ENCODE results near the gene ERAP2.

The ERAP2 gene

DNA sequence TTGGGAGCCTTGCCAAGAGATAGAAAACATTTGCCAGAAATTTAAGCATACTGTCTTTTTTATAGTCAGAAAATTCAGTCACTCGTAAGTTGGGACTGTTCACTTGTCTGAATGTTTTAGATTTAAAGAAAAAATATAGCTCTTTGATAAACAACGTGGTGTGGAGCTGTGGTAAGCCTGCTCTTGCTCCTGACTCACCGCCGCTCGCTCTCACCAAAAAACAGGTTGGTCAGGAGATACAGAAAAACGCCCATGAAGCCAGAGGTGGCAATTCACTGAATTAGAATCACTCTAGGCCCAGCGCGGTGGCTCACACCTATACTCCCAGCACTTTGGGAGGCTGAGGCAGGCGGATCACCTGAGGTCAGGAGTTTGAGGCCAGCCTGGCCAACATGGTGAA is 65.8 kb downstream of the ERAP2 start:
- TF ChIP-seq, protein P1, sequence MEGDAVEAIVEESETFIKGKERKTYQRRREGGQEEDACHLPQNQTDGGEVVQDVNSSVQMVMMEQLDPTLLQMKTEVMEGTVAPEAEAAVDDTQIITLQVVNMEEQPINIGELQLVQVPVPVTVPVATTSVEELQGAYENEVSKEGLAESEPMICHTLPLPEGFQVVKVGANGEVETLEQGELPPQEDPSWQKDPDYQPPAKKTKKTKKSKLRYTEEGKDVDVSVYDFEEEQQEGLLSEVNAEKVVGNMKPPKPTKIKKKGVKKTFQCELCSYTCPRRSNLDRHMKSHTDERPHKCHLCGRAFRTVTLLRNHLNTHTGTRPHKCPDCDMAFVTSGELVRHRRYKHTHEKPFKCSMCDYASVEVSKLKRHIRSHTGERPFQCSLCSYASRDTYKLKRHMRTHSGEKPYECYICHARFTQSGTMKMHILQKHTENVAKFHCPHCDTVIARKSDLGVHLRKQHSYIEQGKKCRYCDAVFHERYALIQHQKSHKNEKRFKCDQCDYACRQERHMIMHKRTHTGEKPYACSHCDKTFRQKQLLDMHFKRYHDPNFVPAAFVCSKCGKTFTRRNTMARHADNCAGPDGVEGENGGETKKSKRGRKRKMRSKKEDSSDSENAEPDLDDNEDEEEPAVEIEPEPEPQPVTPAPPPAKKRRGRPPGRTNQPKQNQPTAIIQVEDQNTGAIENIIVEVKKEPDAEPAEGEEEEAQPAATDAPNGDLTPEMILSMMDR (IDR thresholded peaks at IDR 0.05; ENCODE audit: extremely low read depth, missing control alignments) = no peak
- DNase-seq (ENCODE audit: low spot score) = no peak

DNA sequence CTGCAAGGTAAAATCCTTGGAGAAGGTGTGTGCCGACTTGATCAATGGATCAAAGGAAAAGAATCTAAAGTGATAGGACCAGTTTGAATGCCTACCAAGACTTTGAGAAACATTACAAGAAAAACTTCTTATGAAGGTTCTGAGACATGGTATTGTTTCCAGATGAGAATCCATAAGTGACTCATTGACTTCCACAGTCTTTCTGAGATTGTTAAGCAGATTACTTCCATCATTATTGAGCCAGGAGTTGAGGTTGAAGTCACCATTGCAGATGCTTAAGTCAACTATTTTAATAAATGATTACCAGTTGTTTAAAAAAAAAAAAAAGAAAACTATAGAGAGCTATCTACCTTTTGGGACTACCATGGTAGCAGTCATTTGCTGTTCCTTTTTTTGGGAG is 66.6 kb downstream of the ERAP2 start:
- TF ChIP-seq, protein P1 (IDR thresholded peaks at IDR 0.05; ENCODE audit: extremely low read depth, missing control alignments) = no peak
- no peak for DNase-seq (ENCODE audit: low spot score)

DNA sequence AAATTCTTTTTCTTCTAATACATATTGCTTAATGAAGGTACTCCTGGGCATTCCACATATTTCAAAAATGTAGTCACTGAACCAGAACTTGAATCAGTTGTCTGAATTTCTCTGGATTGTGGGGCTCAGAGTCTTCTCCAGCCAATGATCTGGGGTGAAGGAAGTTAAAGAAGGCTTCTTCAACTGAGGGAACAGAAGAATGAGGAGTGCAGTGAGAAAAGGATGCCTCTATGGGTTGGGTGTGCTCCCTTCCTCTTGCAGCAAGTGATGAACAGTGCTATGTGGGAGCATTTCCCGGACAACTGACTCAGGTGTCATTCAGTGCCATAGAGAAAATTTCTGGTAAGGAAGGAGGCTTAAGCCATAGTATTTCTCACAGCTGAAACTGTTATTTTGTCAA is 67.5 kb downstream of the ERAP2 start:
- TF ChIP-seq, protein P1 (IDR thresholded peaks at IDR 0.05; ENCODE audit: extremely low read depth, missing control alignments) = no peak
- DNase-seq (ENCODE audit: low spot score) = no peak

DNA sequence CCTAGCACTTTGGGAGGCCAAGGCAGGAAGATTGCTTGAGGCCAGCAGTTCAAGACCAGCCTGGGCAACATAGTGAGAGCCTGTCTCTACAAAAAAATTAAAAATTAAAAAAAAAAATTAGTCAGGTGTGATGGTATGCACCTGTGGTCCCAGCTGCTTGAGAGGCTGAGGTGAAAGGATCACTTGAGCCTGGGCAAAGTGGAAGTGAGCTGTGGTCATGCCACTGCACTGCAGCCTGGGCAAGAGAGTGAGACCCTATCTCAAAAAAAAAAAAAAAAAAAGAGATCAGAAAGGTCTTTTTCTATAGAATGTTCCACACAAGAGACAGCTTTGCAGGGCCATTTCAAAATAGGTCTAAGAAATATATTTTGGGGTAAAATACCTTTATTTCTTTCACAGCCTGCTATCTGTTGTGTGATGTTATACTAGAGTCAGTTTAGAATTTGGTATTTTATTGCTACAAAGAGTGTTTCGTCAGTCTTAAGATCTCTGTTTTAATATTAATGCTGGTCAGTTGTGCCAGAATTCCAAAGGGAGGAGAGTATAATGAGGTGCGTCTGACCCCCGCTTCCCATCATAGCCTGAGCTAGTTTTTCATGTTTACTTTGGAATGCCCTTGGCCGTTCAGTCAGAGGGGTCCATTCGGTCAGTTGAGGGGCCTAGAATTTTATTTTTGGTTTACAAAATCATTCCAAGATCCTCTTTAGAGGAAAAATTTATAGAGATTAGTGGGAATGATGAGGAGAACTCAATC is 69.0 kb downstream of the ERAP2 start:
- no peak for DNase-seq (ENCODE audit: low spot score)
- TF ChIP-seq, protein P1 (IDR thresholded peaks at IDR 0.05; ENCODE audit: extremely low read depth, missing control alignments) = no peak

DNA sequence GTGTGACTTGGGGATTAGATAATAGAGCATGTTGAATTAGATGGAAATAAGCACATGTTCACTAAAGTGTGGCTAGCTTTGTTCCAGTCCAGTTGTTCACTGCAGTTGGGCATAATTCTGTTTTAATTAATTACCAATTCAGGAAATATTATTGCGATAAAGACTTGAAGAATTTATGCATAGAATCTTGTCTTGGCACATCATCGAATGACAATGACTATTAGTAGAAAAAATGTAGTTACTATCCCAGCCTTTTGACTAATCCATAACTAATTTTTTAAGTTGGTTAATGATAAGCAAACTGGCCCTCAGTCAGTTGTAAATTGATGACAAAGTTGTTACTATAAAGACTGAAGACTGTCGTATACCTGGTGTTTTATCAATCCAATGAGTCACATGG is 70.1 kb downstream of the ERAP2 start:
- TF ChIP-seq, protein P1 (IDR thresholded peaks at IDR 0.05; ENCODE audit: extremely low read depth, missing control alignments) = no peak
- no peak for DNase-seq (ENCODE audit: low spot score)

DNA sequence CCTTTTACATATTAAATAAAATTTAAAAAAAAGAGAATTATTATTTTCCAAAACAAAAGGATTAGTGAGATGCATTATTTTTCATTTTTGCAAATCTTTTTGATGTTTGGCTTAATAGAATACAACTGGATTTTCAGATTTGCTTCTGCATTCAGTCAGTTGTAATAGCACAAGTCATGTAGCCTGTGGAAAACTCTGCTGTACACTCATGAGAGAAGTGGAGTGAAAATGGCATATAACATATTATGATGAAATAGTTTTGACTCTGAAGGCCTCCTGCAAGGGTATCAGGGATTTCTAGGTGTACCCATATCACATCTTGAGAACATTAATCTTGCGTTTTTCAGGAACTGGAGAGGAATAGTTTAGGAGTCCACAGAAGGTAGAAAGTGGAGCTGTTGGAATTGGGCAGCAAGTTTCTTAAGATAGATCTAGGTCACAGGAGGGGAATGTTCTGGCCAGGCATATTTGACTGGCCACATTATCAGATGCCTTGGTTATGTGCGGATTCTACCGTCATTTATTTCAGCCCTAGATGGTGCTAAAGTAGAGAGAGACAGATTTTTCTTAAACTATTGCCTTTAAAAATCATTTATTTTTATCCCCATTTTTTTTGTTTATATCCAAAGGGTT is 75.9 kb downstream of the ERAP2 start:
- TF ChIP-seq, protein P1 (IDR thresholded peaks at IDR 0.05; ENCODE audit: extremely low read depth, missing control alignments) = no peak
- DNase-seq (ENCODE audit: low spot score) = no peak

DNA sequence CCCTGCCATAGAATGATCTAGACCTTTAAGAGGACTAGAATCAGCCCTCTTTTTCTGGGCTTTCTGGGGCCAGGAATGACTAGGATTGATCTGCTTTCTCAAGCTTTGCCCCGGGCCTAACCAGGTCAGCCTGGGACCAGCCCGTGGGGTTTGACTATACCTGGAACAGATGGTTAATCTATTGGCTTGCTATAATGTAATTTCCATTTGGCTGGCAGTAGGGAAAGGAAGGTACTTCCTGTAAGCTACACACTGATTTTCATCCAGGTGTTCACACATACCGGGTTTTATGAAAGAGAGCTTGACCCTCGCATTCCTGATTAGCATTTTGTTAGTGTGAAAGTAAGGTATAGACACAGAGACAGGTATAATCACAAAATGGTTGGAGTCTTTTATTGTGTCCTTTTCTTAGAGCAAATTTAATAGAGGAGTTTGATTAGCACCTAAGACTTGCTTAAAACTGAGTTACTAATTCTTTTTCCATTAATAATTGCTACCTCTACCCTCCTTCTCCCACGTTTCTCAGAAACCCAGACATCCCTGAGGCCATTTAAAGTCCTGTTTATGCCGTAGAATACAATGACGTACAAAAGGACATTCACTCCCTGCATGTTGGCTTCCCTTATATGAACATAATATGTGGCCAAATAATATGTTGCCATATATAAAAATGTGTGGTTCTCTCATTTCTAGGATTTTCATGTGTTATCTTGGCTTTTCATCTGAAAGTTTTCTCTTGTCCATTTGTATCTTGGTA is 76.9 kb downstream of the ERAP2 start:
- TF ChIP-seq, protein P1 (IDR thresholded peaks at IDR 0.05; ENCODE audit: extremely low read depth, missing control alignments) = no peak
- DNase-seq (ENCODE audit: low spot score) = no peak
